K562 (cell line): Measurements from ENCODE around the gene CHRNA9. TPM values are rescaled to one million over a fixed set of nuclear protein-coding genes. Genes with fewer than 3 reads are reported as not detected.

Experiments
- ESRRA ChIP-seq: fragments of 450-650 bp; IDR thresholded peaks from 2 replicates; pipeline ENCODE4 v1.6.1; 2014; ENCODE audit warnings: low read depth, mild to moderate bottlenecking, moderate library complexity, borderline replicate concordance
- ETV6 ChIP-seq, 3 experiments: fragments of 150-350 bp in 1 of 3; sonication (generic) in 1 of 3; formaldehyde crosslinking in 1 of 3; IDR thresholded peaks; 2 replicates each; pipeline versions ENCODE4 v1.6.1 to v1.8.0; 2014 to 2022; ENCODE audit warnings: borderline replicate concordance in 2 of 3, low read depth in 2 of 3, antibody characterized with exemption in 1 of 3, low read length in 1 of 3, mild to moderate bottlenecking in 1 of 3, missing genetic modification reagents in 1 of 3
- FOXP4 ChIP-seq: sonication (generic); formaldehyde crosslinking; IDR thresholded peaks from 2 replicates; pipeline ENCODE4 v1.8.0; 2022; ENCODE audit warnings: mild to moderate bottlenecking, missing genetic modification reagents, borderline replicate concordance
- GABPA ChIP-seq: fragments of 200-800 bp; sonication (Bioruptor generic); conservative IDR thresholded peaks from 2 replicates; pipeline ENCODE4 v1.6.1; 2016; ENCODE audit warnings: low read depth, missing genetic modification characterization, missing compliant biosample characterization
- HNRNPK ChIP-seq: fragments of 200-400 bp; formaldehyde crosslinking; IDR thresholded peaks from one replicate; pipeline ENCODE4 v1.6.1; 2018; ENCODE audit warnings: mild to moderate bottlenecking, low read depth, low read length; ENCODE audit not compliant: poor library complexity, severe bottlenecking
- KLF1 ChIP-seq: fragments of 450-650 bp; IDR thresholded peaks from 2 replicates; pipeline ENCODE4 v1.6.1; 2016; ENCODE audit warnings: missing genetic modification characterization, missing compliant biosample characterization
- PHF20 ChIP-seq: fragments of 450-650 bp; IDR thresholded peaks from 2 replicates; pipeline ENCODE4 v1.6.1; 2018; ENCODE audit not compliant: partially characterized antibody
- POLR2AphosphoS2 ChIP-seq: IDR thresholded peaks from 2 replicates; pipeline ENCODE4 v1.6.1; 2012; ENCODE audit warnings: low read length, improper control_type of control experiment
- RBBP5 ChIP-seq: fragments of 200-600 bp; sonication (generic); IDR thresholded peaks from 2 replicates; pipeline ENCODE4 v1.6.1; 2012; ENCODE audit warnings: borderline replicate concordance, mild to moderate bottlenecking, low read length, control low read depth, inconsistent platforms; ENCODE audit not compliant: insufficient read depth, poor library complexity, severe bottlenecking
- RHOXF2B ChIP-seq: fragments of 250-450 bp; sonication (Bioruptor Pico); conservative IDR thresholded peaks from 2 replicates; pipeline ENCODE4 v1.5.1; 2021
- SMC3 ChIP-seq: conservative IDR thresholded peaks from 2 replicates; pipeline ENCODE4 v1.6.1; 2011; ENCODE audit warnings: low read depth, low read length, improper control_type of control experiment; ENCODE audit not compliant: insufficient read depth
- SNRNP70 ChIP-seq: fragments of 200-400 bp; formaldehyde crosslinking; optimal IDR thresholded peaks from 2 replicates; pipeline ENCODE3; 2017; ENCODE audit warnings: low read depth, low read length
- SPI1 ChIP-seq: IDR thresholded peaks from 2 replicates; pipeline ENCODE4 v1.6.1; 2011; ENCODE audit warnings: low read depth, low read length, control low read depth, borderline replicate concordance
- TCF7L2 ChIP-seq: fragments of 150-350 bp; IDR thresholded peaks from 2 replicates; pipeline ENCODE4 v1.6.1; 2016; ENCODE audit warnings: low read depth, mild to moderate bottlenecking, low read length, moderate library complexity
- XRCC5 ChIP-seq: fragments of 200-400 bp; formaldehyde crosslinking; IDR thresholded peaks from 2 replicates; pipeline ENCODE4 v1.6.1; 2017; ENCODE audit warnings: low read depth, mild to moderate bottlenecking, low read length
- ZC3H4 ChIP-seq: sonication (generic); formaldehyde crosslinking; IDR thresholded peaks from 2 replicates; pipeline ENCODE4 v1.9.0; 2021; ENCODE audit warnings: missing genetic modification reagents, borderline replicate concordance
- ZNF134 ChIP-seq: fragments of 250-450 bp; sonication (Bioruptor Pico); conservative IDR thresholded peaks from 2 replicates; pipeline ENCODE4 v1.4.0; 2020
- ZNF431 ChIP-seq: sonication (generic); formaldehyde crosslinking; IDR thresholded peaks from 2 replicates; pipeline ENCODE4 v1.8.0; 2022; ENCODE audit warnings: mild to moderate bottlenecking, missing genetic modification reagents
- ZNF561 ChIP-seq: fragments of 450-650 bp; formaldehyde crosslinking; conservative IDR thresholded peaks from 2 replicates; pipeline ENCODE4 v1.4.0; 2020; ENCODE audit warnings: mild to moderate bottlenecking, moderate library complexity
- ZNF766 ChIP-seq: fragments of 200-800 bp; sonication (Bioruptor generic); conservative IDR thresholded peaks from 2 replicates; pipeline ENCODE4 v1.6.1; 2016; ENCODE audit warnings: missing genetic modification characterization, missing compliant biosample characterization
- polyA plus RNA-seq, 8 experiments: library from polyadenylated mRNA; depleted of rRNA in 4 of 8; stranded (reverse) in 5 of 8; unstranded in 3 of 8; fragments of >200 nt; fragmentation: Nextera tagmentation in 2 of 8; fragmentation: Illumina TruSeq in 1 of 8; extraction: Ambion mirVana in 2 of 8; extraction: Trizol in 1 of 8; gene quantifications; 2 replicates each; pipeline versions ENCODE4 v1.2.1 to v1.2.3, GENCODE V29; 2011 to 2014; ENCODE audit warnings: inconsistent platforms in 1 of 8, missing spikeins in 1 of 8
- total RNA-seq, 7 experiments: library from RNA; depleted of rRNA in 6 of 7; stranded (reverse); fragments of >200 nt in 6 of 7; fragmentation: Illumina TruSeq in 2 of 7; extraction: Trizol in 2 of 7; gene quantifications; 2 replicates each; pipeline versions ENCODE4 v1.2.1 to v1.2.3, GENCODE V29; 2011 to 2021; ENCODE audit warnings: low replicate concordance in 1 of 7
- TF ChIP-seq, protein P1 (sequence below): IDR thresholded peaks from 2 replicates; pipeline ENCODE4 v1.6.1; 2011; ENCODE audit not compliant: insufficient read length; ENCODE audit errors: extremely low read depth

The CHRNA9 gene
- total and polyA plus RNA-seq, 9 of the 15 experiments (the other 6 are each of a cell fraction or from before 2014, with no cell fraction given) = not detected

GRCh38 chr4:40311811-40312346 is 23.3 kb upstream of the CHRNA9 start (continued):
- TF ChIP-seq RHOXF2B (CRISPR knock-in tag) (no peak), XRCC5 (no peak), ZNF134 (CRISPR knock-in tag) (no peak), POLR2AphosphoS2 (no peak), ZC3H4 (CRISPR knock-in tag) (no peak), HNRNPK (no peak), KLF1 (tag) (peak; percentile 83), FOXP4 (CRISPR knock-in tag) (no peak), ZNF561 (CRISPR knock-in tag) (no peak), ESRRA (peak; percentile 32; the same call in 1 of the 2 replicates), PHF20 (no peak), TCF7L2 (no peak), SMC3 (no peak), ZNF766 (CRISPR knock-in tag) (0 out of 2 replicates have a peak, but pooled peaks have one; percentile 39), GABPA (tag) (no peak; the same call in 1 of the 2 replicates), SNRNP70 (no peak), ZNF431 (CRISPR knock-in tag) (no peak), ETV6 (IDR thresholded peaks at IDR 0.05; ENCODE audit: borderline replicate concordance in 1 of 2, low read depth in 2 of 2, low read length in 1 of 2) (0 out of 4 replicates have a peak, but pooled peaks of 1 of the 2 experiments have one; percentile 31), ETV6 (CRISPR knock-in tag; IDR thresholded peaks at IDR 0.05; ENCODE audit: borderline replicate concordance) (no peak), RBBP5 (no peak), SPI1 (0 out of 2 replicates have a peak, but pooled peaks have one; percentile 12)
- TF ChIP-seq, protein P1, sequence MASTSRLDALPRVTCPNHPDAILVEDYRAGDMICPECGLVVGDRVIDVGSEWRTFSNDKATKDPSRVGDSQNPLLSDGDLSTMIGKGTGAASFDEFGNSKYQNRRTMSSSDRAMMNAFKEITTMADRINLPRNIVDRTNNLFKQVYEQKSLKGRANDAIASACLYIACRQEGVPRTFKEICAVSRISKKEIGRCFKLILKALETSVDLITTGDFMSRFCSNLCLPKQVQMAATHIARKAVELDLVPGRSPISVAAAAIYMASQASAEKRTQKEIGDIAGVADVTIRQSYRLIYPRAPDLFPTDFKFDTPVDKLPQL = no peak
